Measurements from ENCODE around the gene ADAMTS19.

DNA sequence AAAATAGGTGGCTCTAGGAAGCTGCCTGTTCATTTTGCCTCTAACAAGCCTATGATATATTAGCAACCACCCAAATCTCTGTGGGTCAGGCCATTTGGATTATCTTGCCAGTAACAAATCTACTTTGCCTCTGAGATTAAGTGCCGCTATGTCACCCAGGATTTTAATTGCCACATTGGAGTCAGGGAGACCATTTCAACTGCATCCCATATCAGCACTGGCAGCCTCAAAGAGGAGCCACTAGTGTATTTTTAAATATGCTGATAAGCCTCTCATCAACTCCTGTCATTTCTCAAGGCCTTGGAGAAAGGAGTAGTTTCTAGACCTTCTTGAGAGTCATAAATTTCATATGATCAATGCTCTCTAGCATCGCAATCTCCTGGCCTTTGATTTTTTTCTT is 12.1 kb upstream of the ADAMTS19 start:
- TF ChIP-seq POLR2AphosphoS5 (IDR thresholded peaks at IDR 0.05): no peak
- TF ChIP-seq, protein P1, sequence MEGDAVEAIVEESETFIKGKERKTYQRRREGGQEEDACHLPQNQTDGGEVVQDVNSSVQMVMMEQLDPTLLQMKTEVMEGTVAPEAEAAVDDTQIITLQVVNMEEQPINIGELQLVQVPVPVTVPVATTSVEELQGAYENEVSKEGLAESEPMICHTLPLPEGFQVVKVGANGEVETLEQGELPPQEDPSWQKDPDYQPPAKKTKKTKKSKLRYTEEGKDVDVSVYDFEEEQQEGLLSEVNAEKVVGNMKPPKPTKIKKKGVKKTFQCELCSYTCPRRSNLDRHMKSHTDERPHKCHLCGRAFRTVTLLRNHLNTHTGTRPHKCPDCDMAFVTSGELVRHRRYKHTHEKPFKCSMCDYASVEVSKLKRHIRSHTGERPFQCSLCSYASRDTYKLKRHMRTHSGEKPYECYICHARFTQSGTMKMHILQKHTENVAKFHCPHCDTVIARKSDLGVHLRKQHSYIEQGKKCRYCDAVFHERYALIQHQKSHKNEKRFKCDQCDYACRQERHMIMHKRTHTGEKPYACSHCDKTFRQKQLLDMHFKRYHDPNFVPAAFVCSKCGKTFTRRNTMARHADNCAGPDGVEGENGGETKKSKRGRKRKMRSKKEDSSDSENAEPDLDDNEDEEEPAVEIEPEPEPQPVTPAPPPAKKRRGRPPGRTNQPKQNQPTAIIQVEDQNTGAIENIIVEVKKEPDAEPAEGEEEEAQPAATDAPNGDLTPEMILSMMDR (IDR thresholded peaks at IDR 0.05): no peak
- no peak for TF ChIP-seq POLR2A (IDR thresholded peaks at IDR 0.05)
- no peak for TF ChIP-seq EP300 (IDR thresholded peaks at IDR 0.05)
